OCI-LY3 (cell line): ENCODE results near the gene SP100.

Experiments
- H2AFZ ChIP-seq: fragments of 200-600, 300-600 bp; shearing (Covaris generic); 2 replicates; pipeline ENCODE4 v1.6.0; 2014; ENCODE audit warnings: antibody characterized with exemption, low read depth, low read length
- H3K27ac ChIP-seq: fragments of 200-600, 300-600 bp; sonication (generic); 2 replicates; pipeline ENCODE4 v1.5.1; 2014; ENCODE audit warnings: mild to moderate bottlenecking, low read length, moderate library complexity, mixed read lengths
- H3K27me3 ChIP-seq: fragments of 200-600, 300-600 bp; sonication (generic); 2 replicates; pipeline ENCODE4 v1.6.1; 2014; ENCODE audit warnings: low read depth, low read length, mixed read lengths
- H3K36me3 ChIP-seq: fragments of 200-600, 300-600 bp; sonication (generic); replicated peaks from 2 replicates; pipeline ENCODE3; 2014; ENCODE audit warnings: low read depth, low read length, mixed read lengths
- H3K4me1 ChIP-seq: fragments of 300-600, 200-600 bp; sonication (generic); 2 replicates; pipeline ENCODE4 v1.6.1; 2014; ENCODE audit warnings: low read length, mixed read lengths
- H3K4me2 ChIP-seq: fragments of 200-600, 300-600 bp; sonication (generic); 2 replicates; pipeline ENCODE4 v1.6.1; 2014; ENCODE audit warnings: low read length, mixed read lengths
- H3K4me3 ChIP-seq: fragments of 300-600, 200-600 bp; sonication (generic); 2 replicates; pipeline ENCODE4 v1.5.1; 2014; ENCODE audit warnings: antibody characterized with exemption, mild to moderate bottlenecking, low read length, moderate library complexity
- H3K79me2 ChIP-seq: fragments of 300-600, 200-600 bp; shearing (Covaris generic); 2 replicates; pipeline ENCODE4 v1.6.1; 2014; ENCODE audit warnings: mild to moderate bottlenecking, low read length, mixed read lengths
- H3K9ac ChIP-seq: fragments of 300-600, 200-600 bp; shearing (Covaris generic); 2 replicates; pipeline ENCODE4 v1.6.0; 2014; ENCODE audit warnings: mild to moderate bottlenecking, low read length, moderate library complexity
- H3K9me3 ChIP-seq: fragments of 200-600, 300-600 bp; shearing (Covaris generic); 2 replicates; pipeline ENCODE4 v1.6.1; 2014; ENCODE audit warnings: low read length, mixed read lengths; ENCODE audit not compliant: insufficient read depth
- H4K20me1 ChIP-seq: fragments of 200-600, 300-600 bp; sonication (generic); 2 replicates; pipeline ENCODE4 v1.6.1; 2016; ENCODE audit warnings: low read length, mixed read lengths; ENCODE audit not compliant: insufficient read depth
- CTCF ChIP-seq: fragments of 200-600, 300-600 bp; sonication (generic); IDR thresholded peaks from 2 replicates; pipeline ENCODE4 v1.5.1; 2014; ENCODE audit warnings: antibody characterized with exemption, low read length, low read depth
- EZH2phosphoT487 ChIP-seq: fragments of 200-600 bp; shearing (Covaris generic); IDR thresholded peaks from 2 replicates; pipeline ENCODE4 v1.6.1; 2018; ENCODE audit warnings: antibody characterized with exemption, mixed run types, low read depth

The SP100 gene

GRCh38 chr2:230410861-230411569 is 5.0 kb upstream of the SP100 start:
- H3K27ac ChIP-seq = 0 out of 2 replicates have a peak overlapping the region, but pooled peaks have one; percentile 24
- H3K79me2 ChIP-seq = peaks cover under 1% of the 10 kb centered on the region; the same call in 1 of the 2 replicates
- H2AFZ ChIP-seq = peak overlapping the region; percentile 88
- H3K4me3 ChIP-seq = peak overlapping the region; percentile 90
- H3K4me1 ChIP-seq = peaks cover 26% of the 10 kb centered on the region
- no peaks in the 10 kb centered on the region for H3K27me3 ChIP-seq
- no peaks in the 10 kb centered on the region for H3K9me3 ChIP-seq
- H3K9ac ChIP-seq = peak overlapping the region; percentile 90
- no peaks in the 10 kb centered on the region for H4K20me1 ChIP-seq
- peak overlapping the region; percentile 99 for H3K4me2 ChIP-seq
- no peaks in the 10 kb centered on the region for H3K36me3 ChIP-seq
- no peak for TF ChIP-seq CTCF
- TF ChIP-seq EZH2phosphoT487 = no peak

DNA sequence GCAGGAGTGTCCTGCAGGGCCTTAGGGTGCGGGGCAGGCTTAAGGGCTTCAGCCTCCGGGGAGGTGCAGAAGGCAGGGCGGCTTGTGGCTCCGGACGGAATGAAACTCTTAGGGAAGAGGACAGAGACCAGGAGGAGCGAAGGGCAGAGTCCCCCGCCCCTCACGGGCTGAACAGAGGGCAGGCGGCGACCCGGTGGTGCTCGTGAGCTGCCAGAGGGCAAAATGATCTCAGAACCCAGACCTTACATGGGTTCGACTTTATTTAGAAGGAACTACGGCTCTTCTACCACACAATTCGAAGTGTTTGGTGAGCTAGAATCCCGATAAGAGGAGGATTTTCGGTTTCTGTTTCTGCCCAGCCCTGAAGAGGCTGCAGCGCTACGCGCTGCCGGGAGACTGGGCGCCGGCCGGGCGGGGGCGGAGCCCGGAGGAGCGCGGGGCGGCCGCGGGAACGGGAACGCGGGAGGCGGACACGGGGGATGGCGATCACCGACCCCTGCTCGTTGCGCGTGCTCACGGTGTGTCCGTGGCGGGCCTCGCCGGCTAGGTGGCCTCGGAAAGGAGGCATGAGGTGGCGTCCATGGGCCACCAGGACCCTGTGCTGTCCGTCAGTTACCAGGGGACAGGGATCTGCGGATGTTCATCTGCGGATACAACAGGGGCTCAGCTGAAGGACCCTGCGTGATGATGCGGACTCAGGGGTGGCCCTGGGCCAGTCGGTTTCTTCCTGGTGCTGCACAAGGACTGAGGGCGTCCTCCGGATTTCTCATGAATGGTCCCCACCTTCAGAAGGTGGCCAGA is 4.2 kb upstream of the SP100 start:
- H3K79me2 ChIP-seq = peaks cover 8% of the 10 kb centered on the region
- peaks cover 26% of the 10 kb centered on the region for H3K4me1 ChIP-seq
- peak overlapping the region; percentile 90 for H3K9ac ChIP-seq
- H3K36me3 ChIP-seq = no peaks in the 10 kb centered on the region
- H2AFZ ChIP-seq = peak overlapping the region; percentile 88
- no peaks in the 10 kb centered on the region for H4K20me1 ChIP-seq
- peak overlapping the region; percentile 24; the same call in 1 of the 2 replicates for H3K27ac ChIP-seq
- H3K27me3 ChIP-seq = no peaks in the 10 kb centered on the region
- TF ChIP-seq CTCF = no peak
- TF ChIP-seq EZH2phosphoT487 = no peak
- peak overlapping the region; percentile 99 for H3K4me2 ChIP-seq
- H3K4me3 ChIP-seq = peak overlapping the region; percentile 90
- H3K9me3 ChIP-seq = no peaks in the 10 kb centered on the region

DNA sequence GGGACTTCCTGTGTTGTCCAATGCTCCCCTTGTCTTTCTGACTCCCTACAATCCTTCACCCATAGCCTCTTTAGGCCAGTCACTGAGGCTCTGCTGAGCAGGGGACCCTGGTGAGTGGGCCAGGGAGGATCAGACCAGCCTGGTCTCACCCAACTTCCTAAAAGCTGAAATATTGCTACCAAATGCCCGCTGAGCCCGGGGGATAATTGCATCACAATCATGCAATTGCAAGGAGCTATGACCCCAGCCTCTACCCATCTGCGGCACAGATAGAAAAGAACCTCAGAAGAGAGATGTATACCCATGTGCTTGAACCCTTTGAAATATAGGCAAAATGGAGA is 3.7 kb upstream of the SP100 start:
- no peaks in the 10 kb centered on the region for H4K20me1 ChIP-seq
- peaks cover 26% of the 10 kb centered on the region for H3K4me1 ChIP-seq
- peak overlapping the region; percentile 88; the same call in 1 of the 2 replicates for H2AFZ ChIP-seq
- no peaks in the 10 kb centered on the region for H3K27me3 ChIP-seq
- H3K27ac ChIP-seq = 0 out of 2 replicates have a peak overlapping the region, but pooled peaks have one; percentile 24
- H3K79me2 ChIP-seq = peaks cover 13% of the 10 kb centered on the region
- H3K4me2 ChIP-seq = peak overlapping the region; percentile 99
- TF ChIP-seq EZH2phosphoT487 (no peak), CTCF (no peak)
- no peaks in the 10 kb centered on the region for H3K36me3 ChIP-seq
- peak overlapping the region; percentile 90 for H3K4me3 ChIP-seq
- peak overlapping the region; percentile 90 for H3K9ac ChIP-seq
- H3K9me3 ChIP-seq = no peaks in the 10 kb centered on the region

- 0 out of 2 replicates have a peak, but pooled peaks cover 4% of the 10 kb centered on the region for H4K20me1 ChIP-seq
- 0 out of 2 replicates have a peak overlapping the region, but pooled peaks have one; percentile 99 for H3K4me2 ChIP-seq
These were observed 3.2 kb upstream of the SP100 start for GRCh38 chr2:230412846-230413245.

More at GRCh38 chr2:230412846-230413245, 3.2 kb upstream of the SP100 start:
- no peaks in the 10 kb centered on the region for H3K27me3 ChIP-seq
- no peaks in the 10 kb centered on the region for H3K36me3 ChIP-seq
- H2AFZ ChIP-seq = no peak overlapping the region
- no peak overlapping the region for H3K27ac ChIP-seq
- no peak overlapping the region for H3K4me3 ChIP-seq
- H3K79me2 ChIP-seq = peaks cover 18% of the 10 kb centered on the region
- H3K9ac ChIP-seq = no peak overlapping the region
- H3K4me1 ChIP-seq = peaks cover 26% of the 10 kb centered on the region
- H3K9me3 ChIP-seq = no peaks in the 10 kb centered on the region
- TF ChIP-seq EZH2phosphoT487 = no peak
